ENCODE measurements around the gene DLG3.
"Not testable (repeated sequence)": the region's sequence is repeated elsewhere in the genome, so short reads cannot be mapped to it uniquely, and the experiment has no call there.

GRCh38 chrX:70515270-70515669 lies 70.6 kb downstream of the DLG3 start:
- not testable (repeated sequence) for TF ChIP-seq EZH2 (IDR thresholded peaks at IDR 0.05; ENCODE audit: borderline replicate concordance, insufficient read depth, low read length, poor library complexity, severe bottlenecking); POLR2AphosphoS5 (IDR thresholded peaks at IDR 0.05)

All from neural cell (in vitro differentiated cells).